ENCODE measurements around the gene GALNT14.

GALNT14 gene

DNA sequence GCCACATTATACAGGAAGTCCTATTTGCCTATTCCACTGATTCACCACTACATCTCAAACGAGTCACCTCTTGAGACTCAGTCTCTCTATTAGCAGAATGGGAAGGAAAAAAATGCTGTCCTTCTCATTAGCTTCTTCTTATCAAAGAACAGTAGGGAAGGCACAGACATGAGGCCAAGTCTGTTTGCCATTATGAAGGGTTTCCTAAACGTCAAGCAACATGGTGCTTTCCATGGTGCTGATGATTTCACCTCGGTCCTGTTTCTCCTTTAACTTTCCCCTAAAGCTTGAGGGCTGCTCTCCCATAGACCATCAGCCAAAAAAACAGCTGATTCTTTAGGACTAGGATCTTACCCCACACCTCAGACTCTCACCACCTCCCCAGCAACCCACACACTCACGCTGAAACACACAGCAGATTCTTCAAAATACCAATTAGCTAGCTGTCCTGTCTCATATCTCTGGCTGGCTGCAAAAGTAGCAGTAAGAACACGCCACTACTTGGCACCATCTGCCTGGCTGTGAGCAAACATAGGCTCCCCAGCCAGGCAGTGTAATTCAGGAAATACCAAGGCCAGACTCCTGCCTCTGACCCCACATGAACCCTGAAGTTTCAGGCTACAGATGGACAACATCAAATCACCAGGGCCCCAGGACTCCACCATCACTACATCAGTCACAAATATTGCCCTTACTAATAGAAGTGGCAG, 30.5 kb downstream of the GALNT14 start:
- Histone ChIP-seq H3K9ac (ENCODE audit: low read length) (no peak overlapping the region), H2AFZ (ENCODE audit: low read length) (no peak overlapping the region), H3F3A (ENCODE audit: insufficient read depth, low read length) (no peaks in the 10 kb centered on the region), H3K9me3 (replicated peaks; ENCODE audit: insufficient read depth, low read length) (no peaks in the 10 kb centered on the region), H3K79me2 (ENCODE audit: low read length) (peaks cover 4% of the 10 kb centered on the region; the same call in 1 of the 2 replicates), H3K27me3 (replicated peaks; ENCODE audit: insufficient read depth, low read length) (no peaks in the 10 kb centered on the region), H3K4me3 (ENCODE audit: low read length) (no peak overlapping the region), H4K20me1 (ENCODE audit: insufficient read depth, low read length) (no peaks in the 10 kb centered on the region), H3K36me3 (replicated peaks; ENCODE audit: insufficient read depth, low read length) (no peaks in the 10 kb centered on the region), H3K27ac (ENCODE audit: low read length) (no peak overlapping the region), H3K9me2 (replicated peaks; ENCODE audit: insufficient read depth, low read length) (no peaks in the 10 kb centered on the region), H3K4me1 (ENCODE audit: low read length) (no peaks in the 10 kb centered on the region), H3K4me2 (ENCODE audit: low read depth, low read length) (no peak overlapping the region)
- DNase-seq: no peak
- TF ChIP-seq EZH2phosphoT487 (IDR thresholded peaks at IDR 0.05; ENCODE audit: low read length) (no peak), EZH2 (optimal IDR thresholded peaks at IDR 0.05; ENCODE audit: low read depth, low read length) (no peak)
- TF ChIP-seq, protein P1, sequence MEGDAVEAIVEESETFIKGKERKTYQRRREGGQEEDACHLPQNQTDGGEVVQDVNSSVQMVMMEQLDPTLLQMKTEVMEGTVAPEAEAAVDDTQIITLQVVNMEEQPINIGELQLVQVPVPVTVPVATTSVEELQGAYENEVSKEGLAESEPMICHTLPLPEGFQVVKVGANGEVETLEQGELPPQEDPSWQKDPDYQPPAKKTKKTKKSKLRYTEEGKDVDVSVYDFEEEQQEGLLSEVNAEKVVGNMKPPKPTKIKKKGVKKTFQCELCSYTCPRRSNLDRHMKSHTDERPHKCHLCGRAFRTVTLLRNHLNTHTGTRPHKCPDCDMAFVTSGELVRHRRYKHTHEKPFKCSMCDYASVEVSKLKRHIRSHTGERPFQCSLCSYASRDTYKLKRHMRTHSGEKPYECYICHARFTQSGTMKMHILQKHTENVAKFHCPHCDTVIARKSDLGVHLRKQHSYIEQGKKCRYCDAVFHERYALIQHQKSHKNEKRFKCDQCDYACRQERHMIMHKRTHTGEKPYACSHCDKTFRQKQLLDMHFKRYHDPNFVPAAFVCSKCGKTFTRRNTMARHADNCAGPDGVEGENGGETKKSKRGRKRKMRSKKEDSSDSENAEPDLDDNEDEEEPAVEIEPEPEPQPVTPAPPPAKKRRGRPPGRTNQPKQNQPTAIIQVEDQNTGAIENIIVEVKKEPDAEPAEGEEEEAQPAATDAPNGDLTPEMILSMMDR (IDR thresholded peaks at IDR 0.05; ENCODE audit: low read length): no peak

DNA sequence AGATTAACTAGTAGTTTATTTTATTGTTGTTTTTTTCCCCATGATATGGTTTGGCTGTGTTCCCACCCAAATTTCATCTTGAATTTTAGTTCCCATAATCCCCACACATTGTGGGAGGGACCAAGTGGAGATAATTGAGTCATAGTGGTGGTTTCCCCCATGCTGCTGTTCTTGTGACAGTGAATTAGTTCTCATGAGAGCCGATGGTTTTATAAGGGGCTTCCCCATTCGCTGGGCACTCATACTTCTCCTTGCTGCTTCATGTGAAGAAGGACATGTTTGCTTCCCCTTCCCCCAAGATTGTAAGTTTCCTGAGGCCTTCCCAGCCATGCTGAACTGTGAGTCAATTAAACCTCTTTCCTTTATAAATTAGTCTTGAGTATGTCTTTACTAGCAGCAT, 36.5 kb downstream of the GALNT14 start:
- DNase-seq: no peak
- Histone ChIP-seq H4K20me1 (ENCODE audit: insufficient read depth, low read length) (no peaks in the 10 kb centered on the region), H3K27me3 (replicated peaks; ENCODE audit: insufficient read depth, low read length) (no peaks in the 10 kb centered on the region), H3K79me2 (ENCODE audit: low read length) (no peaks in the 10 kb centered on the region), H3K4me2 (ENCODE audit: low read depth, low read length) (no peak overlapping the region), H3K9ac (ENCODE audit: low read length) (no peak overlapping the region), H3K9me2 (replicated peaks; ENCODE audit: insufficient read depth, low read length) (no peaks in the 10 kb centered on the region), H3F3A (ENCODE audit: insufficient read depth, low read length) (no peaks in the 10 kb centered on the region), H3K4me3 (ENCODE audit: low read length) (no peak overlapping the region), H3K36me3 (replicated peaks; ENCODE audit: insufficient read depth, low read length) (no peaks in the 10 kb centered on the region), H3K9me3 (replicated peaks; ENCODE audit: insufficient read depth, low read length) (no peaks in the 10 kb centered on the region), H3K27ac (ENCODE audit: low read length) (no peak overlapping the region), H2AFZ (ENCODE audit: low read length) (no peak overlapping the region), H3K4me1 (ENCODE audit: low read length) (no peaks in the 10 kb centered on the region)
- TF ChIP-seq EZH2phosphoT487 (IDR thresholded peaks at IDR 0.05; ENCODE audit: low read length): no peak
- no peak for TF ChIP-seq EZH2 (optimal IDR thresholded peaks at IDR 0.05; ENCODE audit: low read depth, low read length)
- TF ChIP-seq, protein P1 (IDR thresholded peaks at IDR 0.05; ENCODE audit: low read length): no peak

DNA sequence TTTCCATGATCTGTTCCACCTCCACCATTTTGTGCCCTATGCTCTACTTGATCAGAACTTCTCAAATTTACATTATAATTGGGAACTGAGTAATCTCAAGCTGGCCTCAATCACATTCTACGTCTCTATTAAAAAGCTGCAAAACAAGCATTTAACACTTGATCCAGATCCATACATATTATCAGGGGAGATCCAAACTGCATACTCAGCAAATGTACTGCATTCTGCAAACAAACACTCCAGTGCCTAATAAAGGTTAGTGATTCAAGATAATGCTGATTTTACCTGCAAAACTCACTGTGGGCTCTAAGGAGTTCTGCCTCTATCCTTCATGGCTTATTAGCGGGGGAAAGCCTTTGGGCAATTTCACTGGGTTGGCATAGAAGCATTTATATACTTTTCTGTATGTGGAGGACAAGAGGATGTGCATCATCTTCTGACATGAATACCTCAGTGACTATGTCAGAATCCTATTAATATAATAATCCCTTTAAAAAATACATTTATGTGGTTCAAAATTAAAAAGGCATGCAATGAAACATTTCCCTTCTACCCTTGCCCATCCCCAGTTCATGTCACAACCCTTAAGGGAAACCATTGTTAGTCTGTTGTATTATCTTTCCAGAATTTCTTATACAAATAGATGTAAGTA, 40.2 kb downstream of the GALNT14 start:
- H3K79me2 ChIP-seq (ENCODE audit: low read length): no peaks in the 10 kb centered on the region
- H3K9me3 ChIP-seq (replicated peaks; ENCODE audit: insufficient read depth, low read length): no peaks in the 10 kb centered on the region
- H3K9ac ChIP-seq (ENCODE audit: low read length): no peak overlapping the region
- no peak overlapping the region for H3K4me2 ChIP-seq (ENCODE audit: low read depth, low read length)
- no peaks in the 10 kb centered on the region for H3F3A ChIP-seq (ENCODE audit: insufficient read depth, low read length)
- DNase-seq: no peak
- H3K27me3 ChIP-seq (replicated peaks; ENCODE audit: insufficient read depth, low read length): no peaks in the 10 kb centered on the region
- TF ChIP-seq EZH2phosphoT487 (IDR thresholded peaks at IDR 0.05; ENCODE audit: low read length) (no peak), EZH2 (optimal IDR thresholded peaks at IDR 0.05; ENCODE audit: low read depth, low read length) (no peak)
- TF ChIP-seq, protein P1 (IDR thresholded peaks at IDR 0.05; ENCODE audit: low read length): no peak
- no peaks in the 10 kb centered on the region for H3K36me3 ChIP-seq (replicated peaks; ENCODE audit: insufficient read depth, low read length)
- H3K4me1 ChIP-seq (ENCODE audit: low read length): no peaks in the 10 kb centered on the region
- H2AFZ ChIP-seq (ENCODE audit: low read length): no peak overlapping the region
- no peak overlapping the region for H3K27ac ChIP-seq (ENCODE audit: low read length)
- no peak overlapping the region for H3K4me3 ChIP-seq (ENCODE audit: low read length)
- no peaks in the 10 kb centered on the region for H3K9me2 ChIP-seq (replicated peaks; ENCODE audit: insufficient read depth, low read length)
- no peaks in the 10 kb centered on the region for H4K20me1 ChIP-seq (ENCODE audit: insufficient read depth, low read length)
